Measurements from ENCODE around the gene CD300LB. TPM values are rescaled to one million over a fixed set of nuclear protein-coding genes. Genes with fewer than 3 reads are reported as not detected.

The CD300LB gene
- total RNA-seq, 1 donor from 2014 or later = not detected

DNA sequence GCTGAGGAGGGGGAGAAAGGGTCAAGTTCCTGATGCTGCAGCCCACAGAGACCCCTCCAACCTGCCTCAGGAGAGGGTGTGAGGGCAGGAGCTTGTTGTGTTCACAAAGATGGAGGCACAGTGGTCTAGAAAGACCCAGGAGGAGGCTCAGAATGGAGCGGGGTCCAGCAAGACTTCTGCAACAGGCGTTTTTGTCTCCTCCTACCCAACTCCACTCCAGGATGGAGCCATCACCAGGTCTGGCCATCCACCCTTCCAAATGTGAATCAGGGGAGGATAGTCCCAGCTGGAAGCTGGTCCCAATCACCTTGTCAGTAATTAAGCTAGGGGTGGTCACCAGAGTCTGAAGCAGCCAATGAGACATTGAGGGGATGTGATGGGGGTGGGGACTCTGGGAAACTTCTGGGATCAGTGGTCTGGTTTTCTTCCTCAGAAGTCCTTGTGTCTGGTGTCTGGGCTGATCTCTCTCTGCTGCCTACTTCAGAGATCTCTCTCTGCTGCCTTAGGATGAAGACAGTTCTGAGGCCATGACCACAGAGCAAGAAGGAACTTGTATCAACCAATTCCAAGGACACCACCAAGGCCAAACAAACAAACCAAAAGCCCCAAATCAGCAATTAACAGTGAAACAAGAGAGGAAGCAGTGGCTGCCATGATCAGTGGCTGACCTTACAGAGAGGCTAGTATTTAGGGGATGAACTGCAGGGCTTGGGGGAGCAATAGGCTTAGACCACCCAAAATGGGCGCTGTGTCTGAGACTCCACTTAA, 14.5 kb downstream of the CD300LB start:
- Mint-ChIP-seq H3K27ac (ENCODE audit: unreplicated experiment) (no peak overlapping the region), H3K4me1 (ENCODE audit: unreplicated experiment) (no peaks in the 10 kb centered on the region), H3K36me3 (ENCODE audit: unreplicated experiment) (no peaks in the 10 kb centered on the region), H3K4me3 (ENCODE audit: unreplicated experiment) (no peak overlapping the region), H3K27me3 (ENCODE audit: unreplicated experiment) (peaks cover 1% of the 10 kb centered on the region), H3K9me3 (ENCODE audit: unreplicated experiment) (peaks cover 9% of the 10 kb centered on the region)
- peak; percentile 62 for DNase-seq (ENCODE audit: extremely low spot score, unreplicated experiment)
- TF ChIP-seq, protein P1, sequence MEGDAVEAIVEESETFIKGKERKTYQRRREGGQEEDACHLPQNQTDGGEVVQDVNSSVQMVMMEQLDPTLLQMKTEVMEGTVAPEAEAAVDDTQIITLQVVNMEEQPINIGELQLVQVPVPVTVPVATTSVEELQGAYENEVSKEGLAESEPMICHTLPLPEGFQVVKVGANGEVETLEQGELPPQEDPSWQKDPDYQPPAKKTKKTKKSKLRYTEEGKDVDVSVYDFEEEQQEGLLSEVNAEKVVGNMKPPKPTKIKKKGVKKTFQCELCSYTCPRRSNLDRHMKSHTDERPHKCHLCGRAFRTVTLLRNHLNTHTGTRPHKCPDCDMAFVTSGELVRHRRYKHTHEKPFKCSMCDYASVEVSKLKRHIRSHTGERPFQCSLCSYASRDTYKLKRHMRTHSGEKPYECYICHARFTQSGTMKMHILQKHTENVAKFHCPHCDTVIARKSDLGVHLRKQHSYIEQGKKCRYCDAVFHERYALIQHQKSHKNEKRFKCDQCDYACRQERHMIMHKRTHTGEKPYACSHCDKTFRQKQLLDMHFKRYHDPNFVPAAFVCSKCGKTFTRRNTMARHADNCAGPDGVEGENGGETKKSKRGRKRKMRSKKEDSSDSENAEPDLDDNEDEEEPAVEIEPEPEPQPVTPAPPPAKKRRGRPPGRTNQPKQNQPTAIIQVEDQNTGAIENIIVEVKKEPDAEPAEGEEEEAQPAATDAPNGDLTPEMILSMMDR (IDR thresholded peaks at IDR 0.05) = no peak

DNA sequence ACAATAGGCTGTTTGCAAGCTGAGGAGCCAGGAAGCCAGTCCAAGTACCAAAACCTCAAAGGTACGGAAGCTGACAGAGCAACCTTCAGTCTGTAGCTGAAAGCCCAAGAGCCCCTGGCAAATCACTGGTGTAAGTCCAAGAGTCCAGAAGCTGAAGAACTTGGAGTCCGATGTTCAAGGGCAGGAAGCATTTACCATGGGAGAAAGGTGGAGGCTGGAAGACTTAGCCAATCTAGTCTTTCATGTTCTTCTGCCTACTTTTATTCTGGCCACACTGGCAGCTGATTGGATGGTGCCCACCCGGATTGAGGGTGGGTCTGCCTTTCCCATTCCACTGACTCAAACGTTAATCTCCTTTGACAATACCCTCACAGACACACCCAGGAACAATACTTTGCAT, 15.3 kb downstream of the CD300LB start:
- Mint-ChIP-seq H3K27me3 (ENCODE audit: unreplicated experiment) (peaks cover 6% of the 10 kb centered on the region), H3K9me3 (ENCODE audit: unreplicated experiment) (peaks cover 9% of the 10 kb centered on the region), H3K27ac (ENCODE audit: unreplicated experiment) (no peak overlapping the region), H3K4me3 (ENCODE audit: unreplicated experiment) (no peak overlapping the region), H3K4me1 (ENCODE audit: unreplicated experiment) (no peaks in the 10 kb centered on the region), H3K36me3 (ENCODE audit: unreplicated experiment) (no peaks in the 10 kb centered on the region)
- TF ChIP-seq, protein P1 (IDR thresholded peaks at IDR 0.05) = no peak
- DNase-seq (ENCODE audit: extremely low spot score, unreplicated experiment) = peak; percentile 40

DNA sequence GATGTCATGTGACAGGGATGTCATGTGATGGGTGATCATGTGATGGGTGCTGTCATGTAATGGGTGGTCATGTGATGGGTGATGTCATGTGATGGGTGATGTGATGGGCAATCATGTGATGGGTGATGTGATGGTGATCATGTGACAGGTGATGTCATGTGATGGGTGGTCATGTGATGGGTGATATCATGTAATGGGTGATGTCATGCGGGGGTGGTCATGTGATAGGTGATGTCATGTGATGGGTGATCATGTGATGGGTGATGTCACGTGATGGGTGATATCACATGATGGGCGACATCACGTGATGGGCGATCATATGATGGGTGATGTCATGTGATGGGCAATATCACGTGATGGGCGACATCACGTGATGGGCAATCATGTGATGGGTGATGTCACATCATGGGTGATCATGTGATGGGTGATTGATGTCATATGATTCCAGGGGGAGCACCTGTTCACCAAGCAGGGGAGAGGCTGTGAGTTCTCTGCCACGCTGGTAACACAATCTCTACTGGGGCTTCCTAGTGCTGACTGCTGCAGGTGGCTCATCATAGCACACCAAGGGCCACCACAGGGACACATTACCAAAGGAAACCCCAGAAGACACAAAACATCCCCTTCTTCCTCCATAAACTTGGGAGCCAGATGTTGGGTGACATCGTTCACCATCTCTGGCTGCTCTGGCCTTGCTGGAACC, 16.5 kb downstream of the CD300LB start:
- Mint-ChIP-seq H3K27ac (ENCODE audit: unreplicated experiment) (peak overlapping the region; percentile 48), H3K9me3 (ENCODE audit: unreplicated experiment) (peaks cover 9% of the 10 kb centered on the region), H3K4me3 (ENCODE audit: unreplicated experiment) (no peak overlapping the region), H3K36me3 (ENCODE audit: unreplicated experiment) (no peaks in the 10 kb centered on the region), H3K4me1 (ENCODE audit: unreplicated experiment) (no peaks in the 10 kb centered on the region), H3K27me3 (ENCODE audit: unreplicated experiment) (peaks cover 6% of the 10 kb centered on the region)
- DNase-seq (ENCODE audit: extremely low spot score, unreplicated experiment) = peak; percentile 69
- TF ChIP-seq, protein P1 (IDR thresholded peaks at IDR 0.05) = no peak

DNA sequence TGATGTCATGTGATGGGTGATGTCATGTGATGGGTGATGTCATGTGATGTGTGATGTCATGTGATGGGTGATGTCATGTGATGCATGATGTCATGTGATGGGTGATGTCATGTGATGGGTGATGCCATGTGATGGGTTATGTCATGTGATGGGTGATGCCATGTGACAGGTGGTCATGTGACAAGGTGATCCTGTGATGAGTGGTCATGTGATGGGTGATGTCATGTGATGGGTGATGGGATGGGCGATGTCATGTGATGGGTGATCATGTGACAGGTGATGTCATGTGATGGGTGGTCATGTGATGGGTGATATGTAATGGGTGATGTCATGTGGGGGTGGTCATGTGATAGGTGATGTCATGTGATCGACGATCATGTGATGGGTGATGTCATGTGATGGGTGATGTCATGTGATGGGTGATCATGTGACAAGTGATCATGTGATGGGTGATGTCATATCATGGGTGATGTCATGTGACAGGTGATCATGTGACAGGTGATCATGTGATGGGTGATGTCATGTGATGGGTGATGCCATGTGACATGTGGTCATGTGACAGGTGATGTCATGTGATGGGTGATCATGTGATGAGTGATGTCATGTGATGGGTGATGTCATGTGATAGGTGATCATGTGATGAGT, 17.2 kb downstream of the CD300LB start:
- DNase-seq (ENCODE audit: extremely low spot score, unreplicated experiment) = peak; percentile 51
- Mint-ChIP-seq H3K9me3 (ENCODE audit: unreplicated experiment) (peaks cover 9% of the 10 kb centered on the region), H3K27me3 (ENCODE audit: unreplicated experiment) (peaks cover 8% of the 10 kb centered on the region)

More for the DNA sequence above, 17.2 kb downstream of the CD300LB start:
- TF ChIP-seq, protein P1 (IDR thresholded peaks at IDR 0.05) = no peak
- Mint-ChIP-seq H3K36me3 (ENCODE audit: unreplicated experiment) (no peaks in the 10 kb centered on the region), H3K4me1 (ENCODE audit: unreplicated experiment) (no peaks in the 10 kb centered on the region), H3K27ac (ENCODE audit: unreplicated experiment) (peak overlapping the region; percentile 48), H3K4me3 (ENCODE audit: unreplicated experiment) (no peak overlapping the region)

Measured in osteocyte (in vitro differentiated cells).